K562 (cell line): ENCODE results near the gene SND1.

Experiments used
- CBX1 ChIP-seq: sonication (generic); IDR thresholded peaks from 2 replicates; pipeline ENCODE4 v1.6.1; 2016; ENCODE audit warnings: antibody characterized with exemption, low read depth, mild to moderate bottlenecking
- CBX8 ChIP-seq: fragments of 200-600 bp; sonication (generic); IDR thresholded peaks from 2 replicates; pipeline ENCODE4 v1.6.1; 2012; ENCODE audit warnings: borderline replicate concordance, mixed run types, low read depth, mild to moderate bottlenecking, moderate library complexity, mixed read lengths, low read length, control low read depth, inconsistent platforms; ENCODE audit not compliant: poor library complexity, severe bottlenecking; ENCODE audit errors: extremely low read depth
- ELK1 ChIP-seq: sonication (generic); formaldehyde crosslinking; IDR thresholded peaks from 2 replicates; pipeline ENCODE4 v1.8.1; 2022; ENCODE audit warnings: missing genetic modification reagents
- ETV6 ChIP-seq, 3 experiments: fragments of 150-350 bp in 1 of 3; sonication (generic) in 1 of 3; formaldehyde crosslinking in 1 of 3; IDR thresholded peaks; 2 replicates each; pipeline versions ENCODE4 v1.6.1 to v1.8.0; 2014 to 2022; ENCODE audit warnings: borderline replicate concordance in 2 of 3, low read depth in 2 of 3, antibody characterized with exemption in 1 of 3, low read length in 1 of 3, mild to moderate bottlenecking in 1 of 3, missing genetic modification reagents in 1 of 3
- FOXO4 ChIP-seq: fragments of 450-650 bp; formaldehyde crosslinking; IDR thresholded peaks from 2 replicates; pipeline ENCODE4 v1.4.0; 2020; ENCODE audit warnings: mild to moderate bottlenecking, moderate library complexity
- MAX ChIP-seq: sonication (generic); formaldehyde crosslinking; IDR thresholded peaks from 2 replicates; pipeline ENCODE4 v1.9.0; 2022; ENCODE audit warnings: mild to moderate bottlenecking, missing genetic modification reagents
- POLR2A ChIP-seq: fragments of 450-650 bp; conservative IDR thresholded peaks from 2 replicates; pipeline ENCODE4 v1.6.1; 2016
- SMARCC2 ChIP-seq: fragments of 450-650 bp; IDR thresholded peaks from 2 replicates; pipeline ENCODE4 v1.6.1; 2017; ENCODE audit warnings: antibody characterized with exemption, moderate library complexity, mild to moderate bottlenecking, low read depth
- TAF1 ChIP-seq: IDR thresholded peaks from 2 replicates; pipeline ENCODE4 v1.6.1; 2011; ENCODE audit warnings: mild to moderate bottlenecking, low read length, moderate library complexity; ENCODE audit not compliant: insufficient read depth, control insufficient read depth, severe bottlenecking; ENCODE audit errors: extremely low read depth
- ZBTB17 ChIP-seq: fragments of 450-650 bp; formaldehyde crosslinking; IDR thresholded peaks from 2 replicates; pipeline ENCODE4 v1.4.0; 2020; ENCODE audit warnings: mild to moderate bottlenecking
- ZNF282 ChIP-seq: sonication (generic); formaldehyde crosslinking; IDR thresholded peaks from 2 replicates; pipeline ENCODE4 v1.8.1; 2023; ENCODE audit warnings: missing genetic modification reagents

- TF ChIP-seq ZBTB17: no peak
- no peak for TF ChIP-seq ZNF282 (CRISPR knock-in tag)
- TF ChIP-seq POLR2A: no peak
- TF ChIP-seq ETV6 (IDR thresholded peaks at IDR 0.05; ENCODE audit: borderline replicate concordance in 1 of 2, low read depth in 2 of 2, low read length in 1 of 2): no peak
- TF ChIP-seq ETV6 (CRISPR knock-in tag; IDR thresholded peaks at IDR 0.05; ENCODE audit: borderline replicate concordance): no peak
- no peak for TF ChIP-seq MAX
- no peak for TF ChIP-seq CBX1
- no peak for TF ChIP-seq ELK1 (CRISPR knock-in tag)
- TF ChIP-seq CBX8: no peak
- no peak for TF ChIP-seq TAF1
- TF ChIP-seq FOXO4: no peak
- TF ChIP-seq SMARCC2: no peak
These were observed 139.6 kb downstream of the SND1 start for GRCh38 chr7:127791446-127792189.
